Liver (tissue), 9 donors: Measurements from ENCODE around the gene SLC28A3. TPM values are rescaled to one million over a fixed set of nuclear protein-coding genes. Genes with fewer than 3 reads are reported as not detected.

Source experiments
- DNase-seq: peaks from one replicate; pipeline ENCODE4 v3.0.0-alpha.2; 2017; ENCODE audit warnings: low spot score
- H3K27ac ChIP-seq, 2 donors: one replicate each; pipeline ENCODE4 v1.7.0; 2013; ENCODE audit warnings: inconsistent platforms in 2 of 2, low read length in 2 of 2, control low read depth in 1 of 2, low read depth in 1 of 2, mild to moderate bottlenecking in 1 of 2
- H3K27me3 ChIP-seq, 4 donors: one replicate each; pipeline versions ENCODE4 v1.6.1 to v1.7.0; 2013; ENCODE audit warnings: low read length in 3 of 4, inconsistent platforms in 1 of 4, mild to moderate bottlenecking in 1 of 4, moderate library complexity in 1 of 4; ENCODE audit not compliant: control insufficient read depth in 4 of 4, insufficient read depth in 4 of 4
- H3K36me3 ChIP-seq, 4 donors: one replicate each; pipeline versions ENCODE4 v1.6.1 to v1.7.0; 2013; ENCODE audit warnings: low read length in 3 of 4, mild to moderate bottlenecking in 3 of 4, low read depth in 1 of 4, moderate library complexity in 1 of 4; ENCODE audit not compliant: control insufficient read depth in 4 of 4, insufficient read depth in 3 of 4
- H3K4me1 ChIP-seq, 4 donors: one replicate each; pipeline versions ENCODE4 v1.6.1 to v1.7.0; 2013; ENCODE audit warnings: low read length in 3 of 4, mild to moderate bottlenecking in 3 of 4, moderate library complexity in 1 of 4; ENCODE audit not compliant: control insufficient read depth in 4 of 4, insufficient read depth in 4 of 4
- H3K4me3 ChIP-seq, 3 donors: one replicate each; pipeline versions ENCODE4 v1.6.1 to v1.7.0; 2013; ENCODE audit warnings: low read length in 3 of 3, control low read depth in 1 of 3, low read depth in 1 of 3, mild to moderate bottlenecking in 1 of 3
- H3K9ac ChIP-seq, 2 donors: one replicate each; pipeline ENCODE4 v1.7.0; 2013; ENCODE audit warnings: low read length in 2 of 2, mild to moderate bottlenecking in 2 of 2, moderate library complexity in 2 of 2, control low read depth in 1 of 2, low read depth in 1 of 2
- H3K9me3 ChIP-seq, 4 donors: one replicate each; pipeline versions ENCODE4 v1.6.1 to v1.7.0; 2013; ENCODE audit warnings: low read length in 3 of 4; ENCODE audit not compliant: control insufficient read depth in 4 of 4
- EGR1 ChIP-seq, 2 donors: IDR thresholded peaks; 2 replicates each; pipeline ENCODE4 v1.6.1; 2016 to 2018; ENCODE audit warnings: antibody characterized with exemption in 2 of 2, low read depth in 2 of 2
- FOXA1 ChIP-seq: IDR thresholded peaks from 2 replicates; pipeline ENCODE4 v1.6.1; 2016; ENCODE audit warnings: antibody characterized with exemption
- FOXA2 ChIP-seq: IDR thresholded peaks from 2 replicates; pipeline ENCODE4 v1.6.1; 2016; ENCODE audit warnings: antibody characterized with exemption
- GABPA ChIP-seq, 2 donors: IDR thresholded peaks in 1 of 2; conservative IDR thresholded peaks in 1 of 2; 2 replicates each; pipeline ENCODE4 v1.6.1; 2016; ENCODE audit warnings: antibody characterized with exemption in 2 of 2, mild to moderate bottlenecking in 1 of 2, moderate library complexity in 1 of 2
- HNF4A ChIP-seq, 2 donors: conservative IDR thresholded peaks; 2 replicates each; pipeline ENCODE4 v1.6.1; 2016; ENCODE audit warnings: antibody characterized with exemption in 2 of 2, mild to moderate bottlenecking in 2 of 2
- HNF4G ChIP-seq: IDR thresholded peaks from 2 replicates; pipeline ENCODE4 v1.6.1; 2016; ENCODE audit warnings: antibody characterized with exemption
- JUND ChIP-seq, 2 donors: IDR thresholded peaks; 2 replicates each; pipeline ENCODE4 v1.6.1; 2016; ENCODE audit warnings: antibody characterized with exemption in 2 of 2
- NR2F2 ChIP-seq: IDR thresholded peaks from 2 replicates; pipeline ENCODE4 v1.6.1; 2016; ENCODE audit warnings: antibody characterized with exemption
- RAD21 ChIP-seq, 2 donors: IDR thresholded peaks; 2 replicates each; pipeline ENCODE4 v1.6.1; 2016; ENCODE audit warnings: antibody characterized with exemption in 2 of 2, mild to moderate bottlenecking in 2 of 2
- RXRA ChIP-seq, 2 donors: IDR thresholded peaks; 2 replicates each; pipeline ENCODE4 v1.6.1; 2017 to 2018; ENCODE audit warnings: antibody characterized with exemption in 2 of 2, mild to moderate bottlenecking in 1 of 2
- SP1 ChIP-seq: IDR thresholded peaks from 2 replicates; pipeline ENCODE4 v1.6.1; 2018; ENCODE audit warnings: antibody characterized with exemption, mild to moderate bottlenecking
- TAF1 ChIP-seq: conservative IDR thresholded peaks from 2 replicates; pipeline ENCODE4 v1.6.1; 2016; ENCODE audit warnings: antibody characterized with exemption, mild to moderate bottlenecking
- YY1 ChIP-seq: IDR thresholded peaks from 2 replicates; pipeline ENCODE4 v1.6.1; 2016; ENCODE audit warnings: antibody characterized with exemption, mild to moderate bottlenecking
- WGBS: extraction: QIAGEN DNeasy Blood & Tissue Kit; methylation state at CpG from one replicate; pipeline ENCODE4 v1.1.7; 2013; 5-methylcytosine and 5-hydroxymethylcytosine counted together
- polyA plus RNA-seq, 2 donors: library from polyadenylated mRNA; stranded (reverse) in 1 of 2; unstranded in 1 of 2; fragments of 200-250 nt in 1 of 2; fragments of >200 nt in 1 of 2; fragmentation: Nextera tagmentation in 1 of 2; extraction: Ambion mirVana in 1 of 2; gene quantifications; one replicate each; pipeline versions ENCODE4 v1.2.1 to v1.2.3, GENCODE V29; 2013 to 2015
- total RNA-seq, 2 donors: library from RNA; depleted of rRNA; stranded (reverse); fragments of >200 nt; gene quantifications; one replicate each; pipeline ENCODE4 v1.2.3, GENCODE V29; 2014
- TF ChIP-seq, protein P1 (sequence below): IDR thresholded peaks from 2 replicates; pipeline ENCODE4 v1.6.1; 2016; ENCODE audit warnings: antibody characterized with exemption
- TF ChIP-seq, protein P2 (sequence below): IDR thresholded peaks from 2 replicates; pipeline ENCODE4 v1.6.1; 2016; ENCODE audit warnings: antibody characterized with exemption, mild to moderate bottlenecking
- TF ChIP-seq, protein P3 (sequence below): fragments of 150-350 bp; IDR thresholded peaks from 2 replicates; pipeline ENCODE4 v1.5.1; 2017; ENCODE audit warnings: improper control_type of control experiment, low read depth, low read length; ENCODE audit not compliant: missing input control
- TF ChIP-seq, protein P4 (sequence below): IDR thresholded peaks from 2 replicates; pipeline ENCODE4 v1.6.1; 2016; ENCODE audit warnings: antibody characterized with exemption
- donor health status: healthy.
- donor health status: healthy.
- donor health status: healthy.
- donor health status: healthy.
- donor health status: healthy.

Gene SLC28A3
- total and polyA plus RNA-seq, 4 donors, result 0.07 to 1.3 (median 0.28) TPM

DNA sequence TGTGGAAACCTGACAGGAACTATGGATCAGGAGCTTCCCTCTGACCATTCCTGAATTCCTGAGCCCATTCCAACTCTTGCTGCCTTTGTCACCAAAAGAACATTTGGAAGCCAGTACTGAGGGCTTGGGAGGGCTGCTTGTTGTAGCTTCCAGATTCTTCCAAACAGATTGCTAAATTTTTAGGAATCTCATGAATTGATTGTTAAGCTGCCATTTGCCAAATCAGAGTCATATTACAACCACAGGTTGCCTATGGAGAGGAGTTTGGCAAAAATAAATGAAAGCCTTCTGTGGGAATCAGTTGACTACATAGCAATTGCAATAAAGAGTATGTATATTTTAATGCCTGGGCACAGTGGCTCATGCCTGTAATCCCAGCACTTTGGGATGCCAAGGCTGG is 39.2 kb upstream of the SLC28A3 start:
- no peaks in the 10 kb centered on the region for H3K27me3 ChIP-seq
- H3K4me1 ChIP-seq, result peaks cover 0 to 3% (median 1%) of the 10 kb centered on the region in 4 donors
- TF ChIP-seq, protein P1, sequence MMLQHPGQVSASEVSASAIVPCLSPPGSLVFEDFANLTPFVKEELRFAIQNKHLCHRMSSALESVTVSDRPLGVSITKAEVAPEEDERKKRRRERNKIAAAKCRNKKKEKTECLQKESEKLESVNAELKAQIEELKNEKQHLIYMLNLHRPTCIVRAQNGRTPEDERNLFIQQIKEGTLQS, result no peak
- TF ChIP-seq FOXA2 (no peak), YY1 (no peak), SP1 (no peak), GABPA (IDR thresholded peaks at IDR 0.05 in 1 of 2, conservative IDR thresholded peaks at IDR 0.05 in 1 of 2) (no peak), FOXA1 (no peak), TAF1 (no peak), HNF4G (no peak), JUND (IDR thresholded peaks at IDR 0.05) (no peak), RAD21 (IDR thresholded peaks at IDR 0.05) (no peak), RXRA (IDR thresholded peaks at IDR 0.05) (no peak)
- TF ChIP-seq, protein P2, sequence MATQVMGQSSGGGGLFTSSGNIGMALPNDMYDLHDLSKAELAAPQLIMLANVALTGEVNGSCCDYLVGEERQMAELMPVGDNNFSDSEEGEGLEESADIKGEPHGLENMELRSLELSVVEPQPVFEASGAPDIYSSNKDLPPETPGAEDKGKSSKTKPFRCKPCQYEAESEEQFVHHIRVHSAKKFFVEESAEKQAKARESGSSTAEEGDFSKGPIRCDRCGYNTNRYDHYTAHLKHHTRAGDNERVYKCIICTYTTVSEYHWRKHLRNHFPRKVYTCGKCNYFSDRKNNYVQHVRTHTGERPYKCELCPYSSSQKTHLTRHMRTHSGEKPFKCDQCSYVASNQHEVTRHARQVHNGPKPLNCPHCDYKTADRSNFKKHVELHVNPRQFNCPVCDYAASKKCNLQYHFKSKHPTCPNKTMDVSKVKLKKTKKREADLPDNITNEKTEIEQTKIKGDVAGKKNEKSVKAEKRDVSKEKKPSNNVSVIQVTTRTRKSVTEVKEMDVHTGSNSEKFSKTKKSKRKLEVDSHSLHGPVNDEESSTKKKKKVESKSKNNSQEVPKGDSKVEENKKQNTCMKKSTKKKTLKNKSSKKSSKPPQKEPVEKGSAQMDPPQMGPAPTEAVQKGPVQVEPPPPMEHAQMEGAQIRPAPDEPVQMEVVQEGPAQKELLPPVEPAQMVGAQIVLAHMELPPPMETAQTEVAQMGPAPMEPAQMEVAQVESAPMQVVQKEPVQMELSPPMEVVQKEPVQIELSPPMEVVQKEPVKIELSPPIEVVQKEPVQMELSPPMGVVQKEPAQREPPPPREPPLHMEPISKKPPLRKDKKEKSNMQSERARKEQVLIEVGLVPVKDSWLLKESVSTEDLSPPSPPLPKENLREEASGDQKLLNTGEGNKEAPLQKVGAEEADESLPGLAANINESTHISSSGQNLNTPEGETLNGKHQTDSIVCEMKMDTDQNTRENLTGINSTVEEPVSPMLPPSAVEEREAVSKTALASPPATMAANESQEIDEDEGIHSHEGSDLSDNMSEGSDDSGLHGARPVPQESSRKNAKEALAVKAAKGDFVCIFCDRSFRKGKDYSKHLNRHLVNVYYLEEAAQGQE, result no peak
- TF ChIP-seq, protein P3, sequence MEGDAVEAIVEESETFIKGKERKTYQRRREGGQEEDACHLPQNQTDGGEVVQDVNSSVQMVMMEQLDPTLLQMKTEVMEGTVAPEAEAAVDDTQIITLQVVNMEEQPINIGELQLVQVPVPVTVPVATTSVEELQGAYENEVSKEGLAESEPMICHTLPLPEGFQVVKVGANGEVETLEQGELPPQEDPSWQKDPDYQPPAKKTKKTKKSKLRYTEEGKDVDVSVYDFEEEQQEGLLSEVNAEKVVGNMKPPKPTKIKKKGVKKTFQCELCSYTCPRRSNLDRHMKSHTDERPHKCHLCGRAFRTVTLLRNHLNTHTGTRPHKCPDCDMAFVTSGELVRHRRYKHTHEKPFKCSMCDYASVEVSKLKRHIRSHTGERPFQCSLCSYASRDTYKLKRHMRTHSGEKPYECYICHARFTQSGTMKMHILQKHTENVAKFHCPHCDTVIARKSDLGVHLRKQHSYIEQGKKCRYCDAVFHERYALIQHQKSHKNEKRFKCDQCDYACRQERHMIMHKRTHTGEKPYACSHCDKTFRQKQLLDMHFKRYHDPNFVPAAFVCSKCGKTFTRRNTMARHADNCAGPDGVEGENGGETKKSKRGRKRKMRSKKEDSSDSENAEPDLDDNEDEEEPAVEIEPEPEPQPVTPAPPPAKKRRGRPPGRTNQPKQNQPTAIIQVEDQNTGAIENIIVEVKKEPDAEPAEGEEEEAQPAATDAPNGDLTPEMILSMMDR, result no peak
- TF ChIP-seq, protein P4, sequence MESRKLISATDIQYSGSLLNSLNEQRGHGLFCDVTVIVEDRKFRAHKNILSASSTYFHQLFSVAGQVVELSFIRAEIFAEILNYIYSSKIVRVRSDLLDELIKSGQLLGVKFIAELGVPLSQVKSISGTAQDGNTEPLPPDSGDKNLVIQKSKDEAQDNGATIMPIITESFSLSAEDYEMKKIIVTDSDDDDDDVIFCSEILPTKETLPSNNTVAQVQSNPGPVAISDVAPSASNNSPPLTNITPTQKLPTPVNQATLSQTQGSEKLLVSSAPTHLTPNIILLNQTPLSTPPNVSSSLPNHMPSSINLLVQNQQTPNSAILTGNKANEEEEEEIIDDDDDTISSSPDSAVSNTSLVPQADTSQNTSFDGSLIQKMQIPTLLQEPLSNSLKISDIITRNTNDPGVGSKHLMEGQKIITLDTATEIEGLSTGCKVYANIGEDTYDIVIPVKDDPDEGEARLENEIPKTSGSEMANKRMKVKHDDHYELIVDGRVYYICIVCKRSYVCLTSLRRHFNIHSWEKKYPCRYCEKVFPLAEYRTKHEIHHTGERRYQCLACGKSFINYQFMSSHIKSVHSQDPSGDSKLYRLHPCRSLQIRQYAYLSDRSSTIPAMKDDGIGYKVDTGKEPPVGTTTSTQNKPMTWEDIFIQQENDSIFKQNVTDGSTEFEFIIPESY, result no peak
- H3K4me3 ChIP-seq, result no peak overlapping the region
- H3K9ac ChIP-seq, result no peak overlapping the region
- no peak overlapping the region for H3K27ac ChIP-seq
- H3K36me3 ChIP-seq, result no peaks in the 10 kb centered on the region
- DNase-seq, result no peak
- no peaks in the 10 kb centered on the region for H3K9me3 ChIP-seq

DNA sequence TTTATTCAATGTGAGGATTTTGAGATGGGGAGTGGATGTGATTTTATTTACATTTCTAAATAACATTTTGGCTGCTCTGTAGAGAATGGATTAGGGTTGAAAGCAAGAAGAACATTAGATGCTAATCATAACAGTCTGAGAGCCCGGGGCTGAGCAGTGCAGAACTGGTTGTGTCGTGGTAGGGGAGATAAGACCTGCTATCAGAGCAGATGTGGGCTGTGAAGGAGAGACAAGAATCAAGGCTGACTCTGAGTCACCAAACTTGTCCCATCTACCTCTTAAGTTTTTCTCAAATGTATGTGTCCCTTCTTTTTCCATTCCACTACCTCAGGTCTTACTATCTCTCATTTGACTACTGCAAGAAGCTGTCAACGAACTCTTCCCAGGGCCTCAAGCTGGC is 35.4 kb upstream of the SLC28A3 start:
- no peak overlapping the region for H3K4me3 ChIP-seq
- H3K27ac ChIP-seq, result no peak overlapping the region
- no peak for DNase-seq
- 65% methylated on average over 3 of the region's 3 CpGs for WGBS
- no peaks in the 10 kb centered on the region for H3K9me3 ChIP-seq
- peaks cover 0 to 6% (median 4%) of the 10 kb centered on the region in 4 donors for H3K4me1 ChIP-seq
- no peaks in the 10 kb centered on the region for H3K27me3 ChIP-seq
- H3K9ac ChIP-seq, result no peak overlapping the region
- no peaks in the 10 kb centered on the region for H3K36me3 ChIP-seq
- no peak for TF ChIP-seq FOXA1
- no peak for TF ChIP-seq RAD21 (IDR thresholded peaks at IDR 0.05)
- TF ChIP-seq RXRA (IDR thresholded peaks at IDR 0.05), result no peak
- TF ChIP-seq TAF1, result no peak
- no peak for TF ChIP-seq NR2F2
- TF ChIP-seq, protein P1, result no peak
- no peak for TF ChIP-seq FOXA2
- TF ChIP-seq, protein P3, result no peak
- TF ChIP-seq, protein P4, result no peak
- no peak for TF ChIP-seq EGR1 (IDR thresholded peaks at IDR 0.05; ENCODE audit: low read depth in 2 of 2)
- TF ChIP-seq SP1, result no peak
- no peak for TF ChIP-seq HNF4A (conservative IDR thresholded peaks at IDR 0.05)
- TF ChIP-seq HNF4G, result no peak
- TF ChIP-seq GABPA (IDR thresholded peaks at IDR 0.05 in 1 of 2, conservative IDR thresholded peaks at IDR 0.05 in 1 of 2), result no peak
- no peak for TF ChIP-seq YY1
